DMS 273 (cell line): ENCODE data around the gene ARHGAP22.
A peak's percentile ranks its signal among the peaks of the same experiment; 100 is the strongest.

Source experiments
- DNase-seq: peaks from one replicate; lab custom pipeline; 2025; ENCODE audit not compliant: unreplicated experiment; lab: John Stamatoyannopoulos, UW

The ARHGAP22 gene

DNA sequence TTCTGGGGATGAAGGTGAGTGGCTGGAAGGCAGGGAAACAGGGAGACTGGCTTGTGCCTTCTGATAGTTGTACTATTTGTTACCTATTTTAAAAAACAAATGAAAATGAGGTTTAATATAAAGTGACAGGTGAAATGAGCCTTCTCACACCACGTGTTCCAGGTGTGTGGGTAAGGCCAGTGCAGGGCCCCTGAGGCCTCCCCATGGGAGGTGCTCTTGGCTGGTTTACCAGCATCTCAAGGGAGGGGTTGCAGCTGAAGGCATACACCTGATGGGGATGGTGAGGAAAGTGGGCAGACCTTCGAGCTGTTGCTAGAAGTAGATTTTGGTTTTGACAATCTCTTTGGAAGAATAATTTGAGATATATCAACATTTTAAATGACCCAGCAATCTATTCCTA, 103.6 kb downstream of the ARHGAP22 start:
- DNase-seq, result no peak

DNA sequence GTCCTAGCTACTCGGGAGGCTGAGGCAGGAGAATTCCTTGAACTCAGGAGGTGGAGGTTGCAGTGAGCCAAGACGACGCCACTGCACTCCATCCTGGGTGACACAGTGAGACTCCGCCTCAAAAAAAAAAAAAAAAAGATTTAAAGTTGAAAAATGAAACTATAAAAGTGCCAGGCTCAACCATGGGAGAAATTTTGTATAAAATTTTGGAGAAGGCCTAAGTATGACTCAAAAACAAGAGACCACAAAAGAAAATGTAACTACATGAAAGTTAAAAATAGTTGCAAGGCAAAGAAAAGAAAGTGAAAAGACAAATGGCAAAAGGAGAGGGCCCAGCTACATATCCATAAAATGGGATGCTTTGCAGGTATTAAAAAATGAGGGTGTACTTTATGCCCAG, 104.1 kb downstream of the ARHGAP22 start:
- no peak for DNase-seq

DNA sequence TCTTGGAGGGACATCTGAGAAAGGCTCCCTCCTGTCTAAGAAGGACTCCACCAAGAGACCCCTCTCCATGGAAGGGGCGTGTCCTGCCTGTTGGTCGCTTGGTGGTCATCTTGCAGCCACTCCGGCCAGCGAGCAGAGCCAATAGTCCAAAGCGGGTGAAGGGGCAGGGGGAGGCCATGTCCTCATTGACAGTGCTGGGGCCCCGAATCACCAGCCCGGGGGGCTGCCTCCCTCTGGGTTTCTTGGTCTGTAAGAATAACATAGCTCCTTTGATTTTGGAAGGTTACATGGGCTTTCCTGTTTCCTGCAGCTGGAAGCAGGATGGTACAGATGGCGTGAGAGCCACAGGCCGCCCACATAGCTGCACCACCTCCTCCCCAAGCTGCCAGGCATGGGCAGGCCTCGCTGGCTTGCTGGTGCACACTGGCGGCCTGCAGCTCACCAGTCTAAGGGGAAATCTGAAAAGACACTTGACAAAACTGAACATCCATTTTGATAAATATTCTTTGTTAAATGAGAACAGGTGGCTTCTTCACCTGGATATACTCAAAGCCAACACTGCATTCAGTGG, 105.8 kb downstream of the ARHGAP22 start:
- DNase-seq, result peak; percentile 60

DNA sequence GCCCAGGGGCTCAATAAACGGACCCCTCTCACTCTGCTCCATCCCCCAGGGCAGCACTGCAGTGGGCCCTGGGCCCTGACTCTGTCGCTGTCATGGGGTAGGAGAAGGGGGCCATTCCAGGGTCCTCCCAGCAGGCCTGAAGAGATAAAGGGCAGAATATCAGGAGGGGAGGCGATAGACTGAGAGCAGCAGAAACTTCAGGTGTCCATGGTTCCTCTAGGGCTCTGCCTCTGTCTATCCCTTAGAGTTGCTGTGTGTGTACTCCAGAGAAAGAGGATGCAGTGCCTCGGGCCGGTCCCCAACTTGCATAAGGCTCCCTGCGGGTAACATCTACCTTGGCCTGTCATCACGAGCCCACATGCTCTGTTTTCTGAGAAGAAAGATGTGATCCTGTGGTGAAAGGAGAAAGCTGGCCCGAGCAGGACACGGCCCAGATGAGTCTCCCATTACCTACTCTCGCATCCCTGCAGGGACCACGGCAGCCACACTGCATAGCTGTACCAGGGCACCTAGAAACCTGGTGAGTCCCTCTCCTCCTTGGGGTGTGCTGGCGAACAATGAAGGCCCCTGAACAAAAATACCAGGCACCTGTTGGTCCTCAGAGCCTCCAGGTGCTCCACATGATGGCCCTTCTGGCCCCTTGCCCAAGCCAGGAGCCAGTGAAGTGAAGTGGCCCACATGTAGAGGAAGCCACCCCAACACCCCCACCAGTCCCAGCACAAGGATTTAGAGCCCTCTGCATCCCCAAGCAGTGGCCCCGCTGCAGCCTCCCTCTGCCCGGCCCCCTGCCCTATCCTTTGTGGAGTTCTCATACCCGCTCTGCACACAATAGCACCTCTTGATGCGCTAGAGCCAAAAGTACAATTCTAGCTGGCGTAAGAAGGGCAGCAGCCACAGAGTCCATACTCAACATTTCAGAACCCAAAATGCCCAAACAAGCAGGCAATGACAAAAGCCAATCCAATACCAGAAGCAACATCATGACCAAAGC, 106.8 kb downstream of the ARHGAP22 start:
- DNase-seq, result no peak

DNA sequence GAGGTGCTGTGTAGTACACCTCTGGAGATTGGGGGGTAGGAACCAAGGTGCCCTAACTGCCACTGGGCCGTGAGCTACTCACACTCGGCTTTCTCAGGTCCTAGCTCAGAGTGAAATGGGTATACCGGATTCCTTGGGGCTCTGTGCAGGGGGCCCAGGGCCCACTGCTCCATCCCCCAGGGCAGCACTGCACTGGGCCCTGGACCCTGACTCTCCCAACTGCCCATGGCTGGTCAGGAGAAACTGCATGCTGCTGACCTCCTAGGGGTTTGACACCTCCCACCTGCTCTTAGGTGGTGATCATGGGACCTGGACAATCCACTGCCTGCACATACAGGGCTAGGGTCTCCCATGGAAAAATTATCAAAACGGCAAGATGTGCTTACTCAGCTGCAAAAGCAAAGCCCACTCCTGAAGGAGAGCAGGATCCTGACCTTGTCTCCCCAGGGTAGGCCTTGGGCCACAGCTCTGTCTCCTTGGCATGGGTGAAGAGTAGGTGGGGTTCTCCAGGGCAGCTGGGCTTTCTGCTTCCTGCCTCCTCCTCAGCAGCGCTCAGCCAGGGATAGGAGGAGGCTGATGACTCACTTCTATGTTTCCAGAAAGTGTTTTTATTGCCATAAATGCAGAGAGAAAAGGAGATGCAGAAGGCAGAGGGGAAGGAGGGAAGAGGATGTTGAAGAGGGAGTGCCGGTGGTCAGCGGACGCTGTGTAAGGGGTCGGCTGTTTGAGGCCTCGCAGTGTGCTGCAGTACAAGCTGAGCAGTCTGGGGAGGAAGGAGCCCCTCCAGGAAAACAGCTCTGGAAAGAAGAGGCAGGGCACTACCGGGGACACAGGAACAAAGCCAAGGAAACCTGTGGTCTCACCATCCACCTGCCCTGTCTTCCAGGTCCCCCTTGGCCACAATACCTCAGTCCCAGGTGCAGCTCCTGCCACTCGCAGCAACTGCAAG, 107.8 kb downstream of the ARHGAP22 start:
- DNase-seq, result no peak

DNA sequence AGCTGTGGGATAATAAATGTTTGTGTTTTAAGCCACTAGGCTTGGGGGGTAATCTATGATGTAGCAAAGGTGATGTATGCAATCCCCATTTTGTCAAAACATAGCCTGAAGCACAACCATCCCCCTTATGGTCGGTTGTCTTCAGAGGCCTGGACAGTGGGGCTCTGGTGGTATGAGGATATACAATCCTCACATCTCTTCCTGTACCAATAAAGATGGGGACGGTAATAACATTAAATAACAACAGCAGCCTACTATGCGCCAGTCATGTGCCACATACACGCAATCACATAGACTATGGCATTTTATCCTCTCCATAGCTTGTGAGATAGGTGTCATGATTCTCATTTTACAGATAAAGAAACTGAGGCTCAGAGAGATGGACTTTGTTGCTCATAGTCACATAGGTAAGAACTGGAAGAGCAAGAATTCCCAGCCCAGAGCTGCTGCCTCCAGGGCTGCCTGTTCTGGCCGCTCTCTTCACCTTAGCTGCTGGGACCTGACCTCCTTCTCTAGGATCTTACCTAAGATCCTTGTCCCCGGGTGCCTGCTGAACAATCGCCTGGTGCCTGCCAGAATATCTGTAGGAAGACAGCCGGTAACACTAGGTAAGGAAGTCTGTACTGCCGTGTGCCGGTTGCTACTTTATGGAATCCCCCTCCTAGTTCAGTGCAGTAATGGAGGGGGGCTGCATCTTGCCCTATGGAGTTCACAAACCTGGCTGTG, 108.6 kb downstream of the ARHGAP22 start:
- DNase-seq, result no peak

DNA sequence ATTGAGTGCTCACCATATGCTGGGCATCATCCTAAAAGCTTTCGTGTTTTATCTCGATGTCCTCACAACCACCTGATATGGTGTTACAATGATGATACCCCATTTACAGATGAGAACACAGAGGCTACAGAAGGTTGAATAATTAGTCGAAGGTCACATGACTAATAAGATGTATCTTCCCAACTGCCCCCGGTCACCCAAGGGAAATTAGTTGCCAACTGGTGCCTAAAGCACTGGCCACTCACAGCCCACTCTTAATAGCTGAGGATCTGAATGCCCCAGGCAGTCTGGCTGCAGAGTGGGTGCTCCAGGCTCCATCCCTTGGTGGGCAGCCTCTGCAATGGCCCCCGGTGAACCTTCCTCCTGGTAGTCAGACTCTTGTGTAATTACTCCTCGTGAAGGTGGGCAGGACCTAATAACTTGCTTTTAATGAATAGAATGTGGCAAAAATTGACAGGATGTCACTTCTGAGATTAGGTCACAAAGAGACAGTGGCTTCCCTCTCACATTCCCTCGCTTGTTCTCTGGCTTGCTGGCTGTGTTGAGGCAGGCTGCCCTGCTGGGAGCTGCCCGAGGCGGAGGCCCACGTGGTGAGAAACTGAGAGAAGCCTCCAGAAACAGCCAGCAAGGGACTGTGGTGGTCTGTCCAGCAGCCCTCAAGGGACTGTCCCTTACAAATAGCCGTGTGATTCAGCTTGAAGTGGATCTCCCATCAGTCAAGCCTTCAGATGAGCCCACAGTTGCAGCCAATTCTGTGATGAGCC, 109.4 kb downstream of the ARHGAP22 start:
- DNase-seq, result no peak

DNA sequence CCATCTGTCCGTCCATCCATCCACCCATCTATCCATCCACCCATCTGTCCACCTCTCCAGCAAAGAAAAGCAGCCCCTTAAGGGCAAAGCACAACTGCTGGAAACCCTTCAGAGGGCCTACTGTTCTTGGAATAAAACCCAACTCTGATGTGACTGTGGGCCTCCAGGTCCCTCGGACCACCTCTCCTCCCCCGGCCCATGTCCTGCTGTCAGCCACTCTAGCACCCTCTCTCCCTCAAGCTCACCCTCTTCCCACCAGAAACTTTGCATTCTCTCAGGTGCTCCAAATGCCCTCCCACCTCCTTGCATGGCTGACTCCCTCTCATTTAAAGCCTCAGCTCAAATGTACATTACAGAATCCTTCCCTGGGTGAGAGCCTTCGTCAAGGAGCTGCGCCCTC, 110.3 kb downstream of the ARHGAP22 start:
- DNase-seq, result peak; percentile 49

DNA sequence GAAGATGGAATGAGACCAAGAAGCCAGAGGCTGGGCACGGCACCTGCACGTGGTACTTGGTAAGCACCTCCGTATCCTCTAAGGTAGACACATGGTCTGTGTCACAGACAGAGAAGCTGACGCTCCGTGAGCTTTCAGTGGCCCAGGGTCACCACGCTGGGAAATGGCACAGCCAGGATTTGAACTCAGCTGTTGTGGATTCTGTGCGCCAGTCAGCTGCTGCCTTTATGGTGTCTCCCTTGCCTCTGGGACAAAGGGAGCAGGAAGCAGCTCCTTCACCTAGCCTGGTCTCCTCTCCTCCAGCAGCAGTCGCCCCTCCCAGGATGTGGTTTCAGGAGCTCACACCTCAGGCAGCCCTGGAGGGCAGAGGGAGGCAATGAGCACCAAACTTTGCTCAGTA, 110.8 kb downstream of the ARHGAP22 start:
- DNase-seq, result peak; percentile 49

DNA sequence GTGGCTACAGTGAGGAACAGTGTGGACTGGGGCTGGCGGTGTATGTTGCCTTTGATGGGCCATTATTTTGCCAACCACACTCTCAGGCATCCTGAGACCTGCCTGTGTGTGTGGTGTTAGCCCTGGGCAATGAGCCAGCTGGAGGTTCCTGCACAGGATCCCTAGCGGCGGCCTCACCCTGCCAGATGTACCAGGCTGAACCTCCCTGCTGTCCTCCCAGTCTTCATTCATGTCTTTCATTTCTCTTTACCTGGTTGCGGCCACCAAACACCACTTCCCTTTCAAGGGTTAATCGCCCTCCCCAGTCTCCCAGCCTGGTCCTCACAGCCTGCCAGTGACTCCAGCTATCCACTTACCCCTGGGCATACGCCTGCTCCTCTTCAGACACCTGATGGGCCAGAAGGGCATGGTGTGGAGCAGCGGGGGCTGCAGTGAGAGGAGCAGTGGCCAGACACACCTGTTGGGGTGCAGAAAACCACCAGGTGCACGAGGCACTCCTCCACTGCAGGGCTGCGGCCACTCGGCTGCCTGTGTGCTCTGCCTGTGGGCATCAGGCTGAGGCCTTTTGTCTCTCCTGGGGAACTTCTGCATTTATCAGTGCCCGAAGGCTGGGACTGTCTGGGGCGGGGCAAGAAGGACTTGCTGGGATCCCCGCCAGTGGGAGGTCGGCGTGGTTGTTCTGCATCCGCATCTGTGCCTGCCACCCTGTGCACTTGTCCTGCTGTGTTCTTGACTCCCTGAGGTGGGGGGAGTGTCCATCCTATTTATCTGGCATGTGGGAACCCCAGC, 111.6 kb downstream of the ARHGAP22 start:
- DNase-seq, result peak; percentile 77

DNA sequence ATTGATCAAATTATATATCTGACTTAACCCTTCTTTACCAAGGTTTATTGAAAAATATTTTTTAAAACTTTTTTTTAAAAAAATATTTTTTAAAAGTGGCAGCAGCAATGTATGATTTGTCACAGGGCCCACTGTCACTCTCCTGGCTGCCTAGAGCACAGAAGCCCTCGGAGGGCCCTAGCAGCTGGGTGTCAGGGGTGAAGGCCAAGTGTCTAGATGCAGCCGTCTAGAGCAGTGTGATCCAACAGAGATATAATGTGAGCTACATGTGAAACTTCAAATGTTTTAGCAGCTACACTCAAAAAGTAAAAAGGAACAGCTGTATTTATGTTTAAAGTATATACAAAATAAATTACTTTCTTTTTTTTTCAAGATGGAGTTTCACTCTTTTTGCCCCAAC, 112.7 kb downstream of the ARHGAP22 start:
- no peak for DNase-seq

DNA sequence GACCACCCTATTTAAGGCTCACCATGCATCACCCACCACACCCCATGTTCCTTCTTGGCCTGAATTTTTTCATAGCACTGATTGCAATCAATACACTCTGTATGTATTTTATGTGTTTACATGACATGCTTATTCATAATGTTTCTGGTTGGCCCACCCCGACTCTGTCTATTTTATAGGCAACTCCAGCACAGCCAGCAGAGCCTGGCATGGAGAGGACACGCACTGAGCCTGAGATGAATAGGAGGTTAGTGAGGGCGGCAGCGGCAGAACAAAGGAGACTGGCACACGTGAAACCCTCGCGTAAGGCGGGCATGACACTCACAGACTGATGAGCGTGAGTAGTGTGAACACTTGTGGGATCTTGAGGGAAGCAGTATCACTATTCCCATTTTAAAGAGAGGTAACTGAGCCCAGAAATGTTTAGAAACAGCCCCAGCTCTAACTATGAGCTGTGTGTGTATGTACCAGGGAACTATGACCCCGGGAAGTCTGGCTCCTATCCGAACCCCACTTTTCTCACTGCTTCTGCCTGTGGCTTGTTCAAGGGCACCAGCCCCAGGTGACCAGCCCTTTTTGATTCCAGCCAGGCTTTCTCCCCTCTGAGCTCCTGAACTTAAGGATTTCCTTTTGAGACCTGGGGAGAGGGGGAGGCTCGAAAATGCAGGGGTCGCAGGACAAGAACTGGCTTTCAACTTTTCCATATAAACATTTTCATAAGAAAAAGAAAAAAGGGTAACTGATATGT, 113.3 kb downstream of the ARHGAP22 start:
- DNase-seq, result no peak

DNA sequence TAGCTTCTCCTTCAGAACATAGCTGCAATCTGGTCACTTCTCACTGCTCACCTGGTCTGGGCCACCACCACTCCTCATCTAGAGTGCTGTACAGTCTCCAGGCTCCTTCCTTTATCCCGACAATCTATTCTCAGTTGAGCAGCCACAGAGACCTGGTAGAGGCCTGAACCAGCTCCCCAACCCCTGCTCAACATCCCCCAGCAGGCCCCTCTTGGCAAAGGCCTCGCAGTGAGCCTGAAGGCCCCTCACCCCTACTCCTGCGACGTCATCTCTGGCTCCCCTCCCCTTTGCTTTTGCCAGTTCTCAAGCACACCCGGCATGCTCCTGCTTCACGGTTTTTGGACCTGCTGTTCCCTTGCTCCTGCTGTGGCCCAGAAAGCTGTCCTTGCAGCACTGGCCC, 113.9 kb downstream of the ARHGAP22 start:
- DNase-seq, result no peak

DNA sequence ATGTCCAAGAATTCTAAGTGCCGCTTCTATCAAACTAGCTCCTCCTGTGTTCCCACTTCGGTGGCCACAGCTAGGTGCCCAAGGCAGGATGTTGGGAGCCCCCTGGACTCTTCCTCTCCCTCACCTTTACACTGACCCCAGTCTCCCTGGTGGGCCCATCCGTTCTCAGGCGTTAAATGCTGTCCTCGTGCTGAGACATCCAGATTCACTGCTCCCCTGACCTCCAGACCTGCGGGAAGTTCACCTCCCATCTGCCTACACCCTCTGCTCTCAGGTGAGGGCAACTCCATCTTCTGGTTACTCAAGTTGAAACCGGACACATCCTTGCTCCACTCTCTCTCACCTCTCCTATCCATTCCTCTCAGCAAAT, 114.3 kb downstream of the ARHGAP22 start:
- DNase-seq, result no peak

DNA sequence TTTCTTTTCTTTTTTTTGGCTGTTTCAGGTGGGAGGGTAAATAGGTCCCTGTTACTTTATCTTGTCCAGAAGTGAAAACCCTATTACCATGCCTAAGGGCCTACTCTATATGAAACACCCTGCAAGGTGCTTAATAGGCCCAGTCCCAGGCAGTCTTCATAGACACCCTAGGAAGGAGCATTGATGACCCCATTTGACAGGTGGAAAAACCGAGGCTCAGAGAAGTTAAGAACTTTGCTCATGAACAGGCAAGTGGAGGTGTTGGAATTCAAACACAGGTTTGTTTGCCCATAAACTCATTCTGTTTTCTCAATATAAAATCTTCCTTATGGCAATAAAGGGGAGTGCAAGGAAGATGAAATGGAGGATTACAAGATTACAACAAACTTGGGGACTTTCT, 115.8 kb downstream of the ARHGAP22 start:
- DNase-seq, result no peak

DNA sequence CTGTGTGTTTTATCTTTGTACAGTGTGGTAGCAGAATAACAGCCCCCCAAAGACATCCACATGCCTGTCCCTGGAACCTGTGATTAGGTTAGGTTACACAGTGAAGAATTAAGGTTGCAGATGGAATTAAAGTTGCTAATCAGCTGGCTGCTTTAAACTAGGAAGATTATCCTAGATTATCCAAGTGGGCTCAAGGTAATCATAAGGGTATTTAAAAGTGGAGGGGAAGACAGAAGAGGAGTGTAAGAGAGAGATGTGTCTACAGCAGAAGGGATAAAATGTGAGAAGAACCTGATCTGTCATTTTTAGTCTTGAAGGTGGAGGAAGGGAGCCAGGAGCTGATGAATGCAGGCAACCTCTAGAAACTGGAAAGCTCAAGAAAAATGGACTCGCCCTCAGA, 117.6 kb downstream of the ARHGAP22 start:
- DNase-seq, result no peak

DNA sequence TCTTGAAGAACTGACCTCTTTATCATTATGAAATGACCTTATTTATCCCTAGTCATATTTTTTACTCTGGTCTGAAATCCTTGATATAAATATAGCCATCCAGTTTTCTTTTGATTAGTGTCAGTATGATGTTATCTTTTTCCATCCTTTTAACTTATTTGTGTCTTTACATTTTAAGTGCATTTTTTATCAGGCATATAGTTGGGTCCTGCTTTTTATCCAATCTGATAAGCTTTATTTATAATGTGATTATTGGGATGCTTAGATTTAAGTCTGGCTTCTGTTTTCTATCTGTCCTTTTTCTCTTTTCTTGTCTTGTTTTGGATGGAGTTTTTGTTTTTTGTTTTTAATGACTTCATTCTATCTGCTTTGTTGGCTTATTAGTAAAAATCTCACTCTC, 119.2 kb downstream of the ARHGAP22 start:
- DNase-seq, result no peak

DNA sequence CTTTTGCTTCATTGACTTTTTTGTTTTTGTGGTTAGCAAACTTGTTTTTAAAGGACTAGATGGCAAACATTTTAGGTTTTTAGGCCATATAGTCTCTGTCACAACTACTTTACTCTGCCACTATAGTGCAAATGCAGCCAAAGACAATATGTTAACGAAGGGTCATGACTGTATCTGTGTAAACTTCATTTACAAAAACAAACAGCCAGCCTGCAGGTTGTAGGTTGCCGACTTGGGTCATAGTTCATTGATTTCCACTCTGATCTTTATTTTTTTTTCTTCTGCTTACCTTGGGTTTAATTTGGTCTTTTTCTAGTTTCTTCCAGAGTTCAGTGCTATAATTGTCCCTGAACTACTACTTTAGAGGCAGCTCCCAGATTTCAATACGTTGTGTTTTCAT, 120.0 kb downstream of the ARHGAP22 start:
- DNase-seq, result no peak

DNA sequence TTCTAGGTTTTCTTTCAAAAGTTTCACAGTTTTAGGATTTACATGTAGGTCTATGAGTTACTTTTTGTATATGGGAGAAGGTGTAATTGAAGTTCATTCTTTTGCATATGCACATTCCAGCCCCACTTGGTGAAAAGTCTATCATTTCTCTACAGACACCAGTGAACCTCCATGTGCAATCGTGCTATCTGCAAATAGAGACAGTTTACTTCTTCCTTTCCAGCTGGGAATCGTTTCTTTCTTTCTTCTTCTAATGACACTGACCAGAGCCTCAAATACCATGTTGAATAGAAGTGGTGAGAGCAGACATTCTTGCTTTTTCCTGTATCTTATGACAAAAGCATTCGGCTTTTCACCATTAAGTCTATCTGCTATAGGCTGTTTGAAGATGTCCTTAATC, 122.7 kb downstream of the ARHGAP22 start:
- no peak for DNase-seq
